NCI-H345 treated with DMSO at 0.1 percent for 48 hours (cell line): ENCODE results near the gene CSF2.

Experiments used
- DNase-seq: peaks from one replicate; lab custom pipeline; 2025; ENCODE audit not compliant: unreplicated experiment; lab: John Stamatoyannopoulos, UW

CSF2 gene

DNA sequence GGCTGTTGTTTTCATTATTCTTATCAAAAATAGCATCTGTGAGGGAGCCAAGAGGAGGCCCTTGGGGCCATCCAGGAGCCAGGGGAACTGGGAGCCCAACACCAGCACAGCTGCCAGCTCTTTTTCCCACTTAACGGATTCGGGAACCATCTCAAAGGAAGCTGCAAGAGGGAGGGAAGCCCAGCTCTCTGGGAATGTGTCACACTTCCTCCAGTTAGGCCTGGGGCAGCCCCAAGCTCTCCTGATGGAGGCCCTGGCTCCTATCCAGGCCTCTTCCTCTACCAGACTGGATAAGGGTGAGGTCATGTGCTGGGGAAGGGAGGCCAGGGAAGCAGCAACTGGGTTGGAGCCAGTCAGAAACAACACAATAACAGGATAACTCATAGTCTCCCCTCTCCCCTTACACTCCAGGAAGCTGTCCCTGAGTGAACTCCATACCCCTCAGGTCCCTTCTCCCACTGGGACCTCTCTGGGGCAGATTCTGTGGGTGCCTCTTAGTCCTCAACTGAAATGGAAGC is 12.7 kb downstream of the CSF2 start:
- DNase-seq: no peak

DNA sequence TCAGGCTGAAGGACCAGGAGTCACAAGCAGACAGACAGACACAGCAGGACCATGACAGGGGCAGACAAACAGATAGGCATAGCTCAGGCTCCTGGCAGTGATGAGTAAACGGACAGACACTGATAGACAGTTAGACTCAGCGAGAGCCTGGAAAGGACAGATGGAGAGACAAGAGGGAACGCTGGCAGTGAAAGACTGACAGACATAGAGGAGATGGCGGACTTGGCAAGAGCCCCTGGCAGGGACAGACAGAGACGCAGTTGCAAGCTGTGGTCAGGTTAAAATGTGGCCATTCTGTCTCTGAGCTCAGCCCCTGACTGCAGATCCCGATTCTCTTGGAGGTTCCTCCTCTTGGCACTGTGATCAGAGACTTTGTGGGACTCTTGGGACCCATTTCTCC is 13.6 kb downstream of the CSF2 start:
- DNase-seq: no peak

GRCh38 chr5:132087661-132088060 is 14.1 kb downstream of the CSF2 start:
- DNase-seq: no peak

- no peak for DNase-seq
These were observed 15.8 kb downstream of the CSF2 start for GRCh38 chr5:132089363-132089762.

- DNase-seq: no peak
These were observed 16.5 kb downstream of the CSF2 start for GRCh38 chr5:132090107-132090506.

DNA sequence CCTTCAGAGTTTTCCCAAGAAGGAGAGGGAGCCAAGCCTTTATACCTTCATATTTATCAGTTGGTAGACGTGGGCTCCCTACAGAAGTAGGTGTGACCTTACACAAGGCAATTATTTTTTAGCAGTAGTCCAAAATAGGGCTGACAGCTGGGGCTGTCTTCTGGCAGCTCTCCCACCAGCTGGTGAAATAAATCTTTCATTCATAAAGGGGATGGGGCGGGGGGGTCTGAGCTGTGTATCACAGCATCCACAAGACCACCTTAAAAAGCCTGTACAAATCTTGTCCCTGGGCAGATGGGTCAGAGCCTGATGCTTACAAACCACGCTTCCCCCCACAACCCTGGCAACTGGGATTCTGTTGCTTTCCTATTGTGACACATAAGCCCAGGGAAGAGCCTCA is 19.7 kb downstream of the CSF2 start:
- no peak for DNase-seq

DNA sequence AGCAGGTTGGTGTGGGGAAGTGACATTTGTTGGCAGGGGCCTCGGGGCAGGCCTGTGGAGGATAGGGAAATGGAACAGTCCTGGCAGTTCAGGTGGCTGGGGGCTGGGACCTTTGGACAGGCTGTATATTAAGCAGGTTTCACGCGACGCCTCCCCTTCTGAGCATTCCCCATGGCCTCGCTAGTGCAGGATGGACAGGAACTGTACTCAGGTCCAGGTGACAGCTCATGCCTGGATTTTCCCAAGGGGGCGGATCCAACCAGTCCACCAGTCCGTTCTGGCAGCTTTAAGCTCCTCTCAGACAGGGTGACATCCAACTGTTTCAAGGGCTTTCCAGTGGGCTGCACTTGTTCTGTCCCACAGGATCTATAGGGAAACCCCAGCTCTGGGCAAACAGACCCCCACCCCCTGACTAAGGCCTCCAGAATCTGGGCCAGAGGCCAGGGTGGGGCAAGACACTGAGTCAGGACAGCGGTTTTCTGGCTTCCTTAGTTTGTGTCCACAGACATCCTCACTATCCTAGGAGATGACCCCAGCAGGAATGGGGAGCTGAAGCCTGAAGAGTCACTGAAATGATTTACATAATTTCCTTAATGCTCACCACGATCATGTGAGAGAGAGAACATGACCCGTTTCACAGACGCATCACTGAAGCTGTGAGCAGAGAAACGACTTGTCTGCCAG is 20.9 kb downstream of the CSF2 start:
- no peak for DNase-seq

DNA sequence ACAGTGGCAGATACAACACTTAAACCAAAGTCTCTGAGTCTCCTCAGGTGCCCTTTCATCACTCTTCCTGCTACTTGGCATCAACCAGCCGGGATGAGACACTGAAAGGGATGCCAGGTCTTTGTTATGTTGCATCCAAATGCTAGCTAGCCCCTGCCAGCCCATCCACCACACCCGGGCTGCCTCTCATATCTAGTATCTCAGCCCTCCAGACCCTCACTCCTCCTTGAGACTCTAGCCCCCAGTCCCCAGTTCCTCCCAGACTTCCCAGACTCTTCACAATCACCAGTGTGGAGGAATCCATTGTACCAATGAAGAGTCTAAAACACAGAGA is 21.5 kb downstream of the CSF2 start:
- DNase-seq: no peak

GRCh38 chr5:132095424-132095972 is 21.9 kb downstream of the CSF2 start:
- DNase-seq: no peak

DNA sequence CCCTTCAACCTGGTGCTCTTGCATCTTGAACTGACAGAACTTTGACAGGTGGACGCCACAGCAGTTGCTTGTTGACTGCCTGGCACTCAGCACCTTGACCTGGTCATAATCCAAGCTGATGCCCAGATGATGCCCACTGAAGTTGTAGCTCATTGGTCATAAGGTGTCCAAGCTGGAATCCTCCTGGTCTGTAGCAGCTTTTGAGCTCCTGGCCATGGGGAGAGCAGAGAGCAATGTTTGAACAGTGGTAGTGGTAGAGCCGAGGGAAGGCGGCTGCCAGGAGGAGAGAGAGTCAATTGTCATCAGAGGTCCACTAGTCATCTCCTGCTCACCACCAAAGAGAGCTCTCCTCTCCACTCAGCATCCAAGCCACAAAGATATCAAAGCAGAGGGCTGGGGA is 23.3 kb downstream of the CSF2 start:
- DNase-seq: no peak

DNA sequence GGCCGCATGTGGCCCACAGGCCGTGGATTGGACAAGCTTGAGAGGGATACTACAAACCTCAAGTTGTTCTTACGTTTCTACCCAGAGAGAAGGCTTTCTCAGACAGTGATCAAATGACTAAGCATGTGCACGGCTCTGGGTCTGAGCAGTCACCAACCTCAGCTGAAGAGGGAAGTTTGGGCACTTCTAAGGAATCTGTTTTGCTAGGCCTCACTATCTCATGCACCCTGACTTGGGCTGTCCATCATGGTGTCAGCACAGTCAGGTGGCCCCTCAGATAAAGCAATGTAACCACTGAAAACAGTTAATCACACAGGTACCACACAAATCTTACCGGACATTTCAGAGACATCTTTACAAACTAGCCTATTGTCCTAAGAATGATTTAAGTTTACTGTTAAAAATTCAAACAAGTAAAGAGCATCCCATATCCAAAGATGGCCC is 24.6 kb downstream of the CSF2 start:
- DNase-seq: no peak

GRCh38 chr5:132098621-132099020 is 25.0 kb downstream of the CSF2 start:
- DNase-seq: no peak

DNA sequence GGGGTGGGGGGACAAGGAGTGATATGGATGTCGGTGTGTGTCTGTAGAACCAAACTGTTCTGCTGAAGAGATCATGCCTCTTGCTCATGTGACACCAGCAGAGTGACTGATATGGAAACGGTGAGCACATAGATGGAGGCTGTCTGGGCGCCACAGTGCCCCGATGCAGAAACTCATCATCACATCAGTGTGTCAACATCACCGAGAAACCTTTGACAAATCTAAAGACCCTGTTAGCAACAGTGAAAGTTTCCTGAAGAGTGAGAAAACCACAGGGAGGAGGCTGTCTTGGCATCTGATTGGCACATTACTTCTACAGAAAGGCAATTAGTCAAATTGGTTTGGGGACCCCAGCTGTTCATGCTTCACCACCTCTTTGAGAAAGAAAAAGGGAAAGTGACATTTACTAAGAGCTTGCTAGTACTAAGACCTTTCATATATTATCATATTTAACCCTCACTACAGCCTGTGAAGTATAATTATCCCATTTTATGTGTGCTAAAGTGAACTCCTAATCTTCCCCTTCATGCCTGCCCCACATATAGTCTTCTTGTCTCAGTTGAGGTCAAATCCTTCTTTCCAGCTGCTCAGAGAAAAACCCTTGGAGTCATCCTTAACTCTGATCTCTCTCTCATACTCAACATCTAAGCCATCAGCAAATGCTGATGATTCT is 25.6 kb downstream of the CSF2 start:
- DNase-seq: no peak

GRCh38 chr5:132099905-132100304 is 26.3 kb downstream of the CSF2 start:
- no peak for DNase-seq

- DNase-seq: no peak
These were observed 27.2 kb downstream of the CSF2 start for GRCh38 chr5:132100672-132101261.

DNA sequence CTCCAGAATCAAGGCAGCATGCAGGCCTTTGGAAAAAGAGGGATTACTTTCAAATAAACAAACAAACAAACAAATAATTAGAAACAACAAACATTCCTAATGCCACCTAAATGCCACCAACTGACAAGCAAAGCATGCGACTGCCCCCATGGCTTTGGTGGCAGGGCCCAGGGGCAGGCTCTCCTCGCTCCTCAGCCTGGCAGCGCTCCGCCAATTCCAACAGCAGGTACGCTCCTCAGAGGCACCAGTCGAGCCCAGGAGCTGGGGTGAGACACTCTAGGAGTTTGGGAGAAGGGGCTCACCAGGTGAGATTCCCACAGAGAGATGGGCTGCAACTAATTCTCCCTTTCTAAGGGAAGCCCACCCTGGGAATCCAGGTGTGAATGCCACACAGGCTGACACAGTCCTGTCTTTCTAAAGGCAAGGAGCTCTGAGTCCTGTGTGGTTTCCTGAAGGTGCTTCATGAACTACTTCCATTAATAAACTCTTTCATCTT is 27.8 kb downstream of the CSF2 start:
- DNase-seq: no peak

GRCh38 chr5:132102101-132102701 is 28.6 kb downstream of the CSF2 start:
- DNase-seq: no peak

GRCh38 chr5:132102944-132103331 is 29.3 kb downstream of the CSF2 start:
- DNase-seq: no peak

- no peak for DNase-seq
These were observed 29.9 kb downstream of the CSF2 start for GRCh38 chr5:132103332-132103951.

DNA sequence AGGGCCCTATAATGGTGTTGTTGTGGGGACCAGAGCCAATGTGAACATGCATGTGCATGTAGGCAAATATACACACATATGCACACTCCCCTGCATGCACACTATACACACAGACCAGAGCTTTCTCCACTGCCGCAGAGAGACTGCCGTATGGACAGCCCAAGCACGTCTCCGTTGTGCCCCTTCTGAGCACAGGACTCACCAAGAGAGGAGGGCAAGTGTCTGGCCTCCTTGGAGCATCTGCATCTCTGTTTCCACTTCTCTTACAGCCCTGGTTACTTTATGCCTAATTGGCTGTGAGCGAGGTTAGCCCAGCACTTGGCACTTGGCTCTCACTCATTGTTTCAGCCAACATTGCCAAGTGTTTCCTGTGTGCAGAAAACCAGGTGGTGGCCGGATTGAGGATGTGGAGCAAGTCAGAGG is 30.4 kb downstream of the CSF2 start:
- no peak for DNase-seq

DNA sequence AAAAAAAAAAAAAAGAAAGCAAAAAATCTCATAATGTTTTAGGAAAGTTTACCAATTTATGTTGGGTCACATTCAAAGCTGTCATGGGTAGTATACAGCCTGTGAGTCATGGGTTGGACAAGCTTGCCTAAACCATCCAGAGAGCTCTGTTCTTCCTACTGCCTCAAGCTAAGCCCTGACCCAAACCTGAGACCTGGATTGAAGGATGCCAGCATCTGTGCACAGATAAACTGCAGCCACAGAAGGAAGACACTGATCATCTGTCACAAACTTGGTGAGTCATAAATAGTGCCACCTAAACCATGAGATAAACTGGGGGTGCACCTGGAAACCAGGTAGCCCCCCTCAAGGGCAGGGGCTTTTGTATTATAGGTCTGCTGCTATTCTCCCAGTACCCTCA is 31.0 kb downstream of the CSF2 start:
- no peak for DNase-seq
